ENCODE results near the gene SLFN14. TPM values are rescaled to one million over a fixed set of nuclear protein-coding genes. Genes with fewer than 3 reads are reported as not detected.
"Not testable (repeated sequence)": the region's sequence is repeated elsewhere in the genome, so short reads cannot be mapped to it uniquely, and the experiment has no call there.

SLFN14 gene
- total RNA-seq, 1 experiment from 2014 or later, result not detected

DNA sequence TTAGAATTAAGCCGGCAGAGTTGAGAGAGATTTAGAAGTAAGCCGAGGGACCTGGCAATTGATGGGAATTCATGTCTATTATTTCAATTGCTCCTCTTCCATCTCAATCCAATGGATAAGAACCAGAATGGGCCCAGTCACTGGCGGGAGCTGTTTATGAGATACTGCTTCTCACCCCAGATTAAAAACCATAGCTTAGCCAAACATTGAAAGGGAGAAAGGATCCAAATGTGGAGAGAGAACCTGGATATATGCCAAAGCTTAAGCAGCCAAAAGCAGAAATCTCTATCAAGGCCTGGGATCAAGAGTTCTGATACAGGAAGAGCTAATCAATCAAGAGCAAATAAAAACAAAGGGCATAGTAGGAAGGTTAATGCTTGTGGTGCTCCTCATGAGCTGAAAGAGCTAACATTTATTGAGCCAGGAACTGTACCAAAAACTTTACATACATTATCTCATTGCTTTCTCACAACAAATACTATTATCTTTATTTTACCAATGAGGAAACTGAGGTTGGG, 26.0 kb downstream of the SLFN14 start:
- Histone ChIP-seq H3K9ac (ENCODE audit: low read length) (no peak overlapping the region), H4K20me1 (ENCODE audit: low read length) (no peaks in the 10 kb centered on the region), H3K27me3 (ENCODE audit: low read length) (no peaks in the 10 kb centered on the region), H3K9me2 (replicated peaks; ENCODE audit: low read length) (no peaks in the 10 kb centered on the region), H3F3A (ENCODE audit: low read length, unreplicated experiment) (no peaks in the 10 kb centered on the region), H3K36me3 (ENCODE audit: low read depth, low read length) (no peaks in the 10 kb centered on the region), H3K4me1 (ENCODE audit: insufficient read depth, low read length) (no peaks in the 10 kb centered on the region), H3K9me3 (ENCODE audit: low read length) (no peaks in the 10 kb centered on the region), H3K4me3 (ENCODE audit: low read length) (no peak overlapping the region), H3K79me2 (ENCODE audit: low read length) (no peaks in the 10 kb centered on the region), H3K27ac (ENCODE audit: low read length) (no peak overlapping the region), H3K4me2 (ENCODE audit: low read length) (no peak overlapping the region), H2AFZ (ENCODE audit: low read length) (no peak overlapping the region)
- ChIA-PET CTCF (no interaction called here), POLR2A (ENCODE audit: unreplicated experiment) (no interaction called here)
- DNase-seq (no peak), ATAC-seq (no peak)
- BruUV-seq (replicated peaks), result no TSS peak
- TF ChIP-seq, protein P1, sequence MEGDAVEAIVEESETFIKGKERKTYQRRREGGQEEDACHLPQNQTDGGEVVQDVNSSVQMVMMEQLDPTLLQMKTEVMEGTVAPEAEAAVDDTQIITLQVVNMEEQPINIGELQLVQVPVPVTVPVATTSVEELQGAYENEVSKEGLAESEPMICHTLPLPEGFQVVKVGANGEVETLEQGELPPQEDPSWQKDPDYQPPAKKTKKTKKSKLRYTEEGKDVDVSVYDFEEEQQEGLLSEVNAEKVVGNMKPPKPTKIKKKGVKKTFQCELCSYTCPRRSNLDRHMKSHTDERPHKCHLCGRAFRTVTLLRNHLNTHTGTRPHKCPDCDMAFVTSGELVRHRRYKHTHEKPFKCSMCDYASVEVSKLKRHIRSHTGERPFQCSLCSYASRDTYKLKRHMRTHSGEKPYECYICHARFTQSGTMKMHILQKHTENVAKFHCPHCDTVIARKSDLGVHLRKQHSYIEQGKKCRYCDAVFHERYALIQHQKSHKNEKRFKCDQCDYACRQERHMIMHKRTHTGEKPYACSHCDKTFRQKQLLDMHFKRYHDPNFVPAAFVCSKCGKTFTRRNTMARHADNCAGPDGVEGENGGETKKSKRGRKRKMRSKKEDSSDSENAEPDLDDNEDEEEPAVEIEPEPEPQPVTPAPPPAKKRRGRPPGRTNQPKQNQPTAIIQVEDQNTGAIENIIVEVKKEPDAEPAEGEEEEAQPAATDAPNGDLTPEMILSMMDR (conservative IDR thresholded peaks at IDR 0.05; ENCODE audit: low read depth, low read length), result no peak
- TF ChIP-seq EZH2phosphoT487 (IDR thresholded peaks at IDR 0.05; ENCODE audit: borderline replicate concordance, low read length) (no peak), EZH2 (IDR thresholded peaks at IDR 0.05; ENCODE audit: low read length, unreplicated experiment) (no peak)
- intact Hi-C loops (cut with micrococcal nuclease), result loop anchor here (5.0 kb wide), 1 partner anchor 277 kb away; no protein-coding TSS in a partner anchor

DNA sequence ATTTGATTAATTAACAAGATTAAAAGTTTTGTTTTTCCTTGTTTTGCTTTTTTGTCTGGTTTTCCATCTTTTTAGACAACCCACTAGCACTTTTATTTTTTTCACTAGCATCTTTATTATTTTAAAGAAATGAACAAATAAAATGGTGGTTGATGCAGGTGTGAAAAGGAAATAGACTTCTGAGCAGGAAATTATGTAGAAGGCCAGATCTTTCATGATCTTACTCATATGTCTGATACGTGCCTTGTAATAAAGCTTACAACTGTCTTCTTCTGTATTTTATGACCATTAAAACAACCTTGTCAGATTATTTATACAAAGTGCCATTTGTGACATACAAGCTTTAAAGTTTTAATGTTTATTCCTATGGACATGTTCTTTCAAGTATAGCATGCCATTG, 29.5 kb downstream of the SLFN14 start:
- H3K79me2 ChIP-seq (ENCODE audit: low read length), result no peaks in the 10 kb centered on the region
- TF ChIP-seq, protein P1 (conservative IDR thresholded peaks at IDR 0.05; ENCODE audit: low read depth, low read length), result no peak
- TF ChIP-seq EZH2phosphoT487 (IDR thresholded peaks at IDR 0.05; ENCODE audit: borderline replicate concordance, low read length), result no peak
- TF ChIP-seq EZH2 (IDR thresholded peaks at IDR 0.05; ENCODE audit: low read length, unreplicated experiment), result no peak
- H3K9ac ChIP-seq (ENCODE audit: low read length), result no peak overlapping the region
- no peak for ATAC-seq
- H3K4me3 ChIP-seq (ENCODE audit: low read length), result no peak overlapping the region
- H2AFZ ChIP-seq (ENCODE audit: low read length), result no peak overlapping the region
- no peak overlapping the region for H3K4me2 ChIP-seq (ENCODE audit: low read length)
- CTCF ChIA-PET, result no interaction called here
- H3K4me1 ChIP-seq (ENCODE audit: insufficient read depth, low read length), result no peaks in the 10 kb centered on the region
- H3F3A ChIP-seq (ENCODE audit: low read length, unreplicated experiment), result no peaks in the 10 kb centered on the region
- H3K9me3 ChIP-seq (ENCODE audit: low read length), result no peaks in the 10 kb centered on the region
- H3K27ac ChIP-seq (ENCODE audit: low read length), result no peak overlapping the region
- H3K27me3 ChIP-seq (ENCODE audit: low read length), result no peaks in the 10 kb centered on the region
- no peaks in the 10 kb centered on the region for H4K20me1 ChIP-seq (ENCODE audit: low read length)
- intact Hi-C loops (cut with micrococcal nuclease), result loop anchor here (5.0 kb wide), 1 partner anchor 274 kb away; no protein-coding TSS in a partner anchor
- no peaks in the 10 kb centered on the region for H3K36me3 ChIP-seq (ENCODE audit: low read depth, low read length)
- POLR2A ChIA-PET (ENCODE audit: unreplicated experiment), result no interaction called here
- DNase-seq, result no peak
- no TSS peak for BruUV-seq (replicated peaks)
- no peaks in the 10 kb centered on the region for H3K9me2 ChIP-seq (replicated peaks; ENCODE audit: low read length)

- no peak overlapping the region for H3K4me3 ChIP-seq (ENCODE audit: low read length)
- no peak overlapping the region for H2AFZ ChIP-seq (ENCODE audit: low read length)
- intact Hi-C loops (cut with micrococcal nuclease), result loop anchor here (5.0 kb wide), 1 partner anchor 273 kb away; no protein-coding TSS in a partner anchor
- POLR2A ChIA-PET (ENCODE audit: unreplicated experiment), result no interaction called here
- H3K27me3 ChIP-seq (ENCODE audit: low read length), result no peaks in the 10 kb centered on the region
- H3K9ac ChIP-seq (ENCODE audit: low read length), result no peak overlapping the region
- no peaks in the 10 kb centered on the region for H4K20me1 ChIP-seq (ENCODE audit: low read length)
- TF ChIP-seq, protein P1 (conservative IDR thresholded peaks at IDR 0.05; ENCODE audit: low read depth, low read length), result no peak
- TF ChIP-seq EZH2 (IDR thresholded peaks at IDR 0.05; ENCODE audit: low read length, unreplicated experiment) (no peak), EZH2phosphoT487 (IDR thresholded peaks at IDR 0.05; ENCODE audit: borderline replicate concordance, low read length) (no peak)
- no peak overlapping the region for H3K27ac ChIP-seq (ENCODE audit: low read length)
- no peaks in the 10 kb centered on the region for H3F3A ChIP-seq (ENCODE audit: low read length, unreplicated experiment)
- no peaks in the 10 kb centered on the region for H3K9me3 ChIP-seq (ENCODE audit: low read length)
- H3K36me3 ChIP-seq (ENCODE audit: low read depth, low read length), result no peaks in the 10 kb centered on the region
- no peak overlapping the region for H3K4me2 ChIP-seq (ENCODE audit: low read length)
- no peak for ATAC-seq
- no peaks in the 10 kb centered on the region for H3K79me2 ChIP-seq (ENCODE audit: low read length)
- H3K9me2 ChIP-seq (replicated peaks; ENCODE audit: low read length), result no peaks in the 10 kb centered on the region
- DNase-seq, result no peak
- no peaks in the 10 kb centered on the region for H3K4me1 ChIP-seq (ENCODE audit: insufficient read depth, low read length)
- CTCF ChIA-PET, result no interaction called here
- BruUV-seq (replicated peaks), result no TSS peak
These were observed 30.8 kb downstream of the SLFN14 start for GRCh38 chr17:35529866-35530265.

GRCh38 chr17:35529326-35529725, 31.3 kb downstream of the SLFN14 start:
- H3K9me3 ChIP-seq (ENCODE audit: low read length); CTCF ChIA-PET; H3K27ac ChIP-seq (ENCODE audit: low read length); H3K4me3 ChIP-seq (ENCODE audit: low read length); intact Hi-C loops (cut with micrococcal nuclease); H2AFZ ChIP-seq (ENCODE audit: low read length); H3K9me2 ChIP-seq (replicated peaks; ENCODE audit: low read length); H4K20me1 ChIP-seq (ENCODE audit: low read length); H3K9ac ChIP-seq (ENCODE audit: low read length); H3K79me2 ChIP-seq (ENCODE audit: low read length); H3F3A ChIP-seq (ENCODE audit: low read length, unreplicated experiment); H3K27me3 ChIP-seq (ENCODE audit: low read length); H3K36me3 ChIP-seq (ENCODE audit: low read depth, low read length); BruUV-seq (replicated peaks); H3K4me2 ChIP-seq (ENCODE audit: low read length); ATAC-seq; H3K4me1 ChIP-seq (ENCODE audit: insufficient read depth, low read length); POLR2A ChIA-PET (ENCODE audit: unreplicated experiment); DNase-seq: not testable (repeated sequence)

Data from PC-3 (cell line).